Tibial nerve (tissue), 3 donors: ENCODE results near the gene CENPX.

ENCODE experiments used
- CTCF ChIP-seq, 5 experiments: fragments of 200-600 bp in 3 of 5; fragments of 450-650 bp in 2 of 5; sonication (generic) in 3 of 5; IDR thresholded peaks; one replicate each; pipeline ENCODE4 v1.5.1; 2016 to 2019; ENCODE audit warnings: antibody characterized with exemption in 5 of 5, mild to moderate bottlenecking in 3 of 5, moderate library complexity in 2 of 5
- POLR2A ChIP-seq, 2 donors: fragments of 450-650 bp; IDR thresholded peaks; one replicate each; pipeline ENCODE4 v1.6.1; 2017; ENCODE audit warnings: antibody characterized with exemption in 2 of 2, mild to moderate bottlenecking in 2 of 2, moderate library complexity in 2 of 2

- TF ChIP-seq CTCF (IDR thresholded peaks at IDR 0.05) (no peak), POLR2A (IDR thresholded peaks at IDR 0.05) (no peak)
Measured at GRCh38 chr17:81978524-81979298, 44.0 kb downstream of the CENPX start.
